GM18861 (cell line): ENCODE measurements around the gene DLX6.

ENCODE experiments used
- ATAC-seq: cut with Tn5 transposase; IDR thresholded peaks from one replicate; pipeline ENCODE4 v1.9.1; 2021; ENCODE audit not compliant: unreplicated experiment

The DLX6 gene

DNA sequence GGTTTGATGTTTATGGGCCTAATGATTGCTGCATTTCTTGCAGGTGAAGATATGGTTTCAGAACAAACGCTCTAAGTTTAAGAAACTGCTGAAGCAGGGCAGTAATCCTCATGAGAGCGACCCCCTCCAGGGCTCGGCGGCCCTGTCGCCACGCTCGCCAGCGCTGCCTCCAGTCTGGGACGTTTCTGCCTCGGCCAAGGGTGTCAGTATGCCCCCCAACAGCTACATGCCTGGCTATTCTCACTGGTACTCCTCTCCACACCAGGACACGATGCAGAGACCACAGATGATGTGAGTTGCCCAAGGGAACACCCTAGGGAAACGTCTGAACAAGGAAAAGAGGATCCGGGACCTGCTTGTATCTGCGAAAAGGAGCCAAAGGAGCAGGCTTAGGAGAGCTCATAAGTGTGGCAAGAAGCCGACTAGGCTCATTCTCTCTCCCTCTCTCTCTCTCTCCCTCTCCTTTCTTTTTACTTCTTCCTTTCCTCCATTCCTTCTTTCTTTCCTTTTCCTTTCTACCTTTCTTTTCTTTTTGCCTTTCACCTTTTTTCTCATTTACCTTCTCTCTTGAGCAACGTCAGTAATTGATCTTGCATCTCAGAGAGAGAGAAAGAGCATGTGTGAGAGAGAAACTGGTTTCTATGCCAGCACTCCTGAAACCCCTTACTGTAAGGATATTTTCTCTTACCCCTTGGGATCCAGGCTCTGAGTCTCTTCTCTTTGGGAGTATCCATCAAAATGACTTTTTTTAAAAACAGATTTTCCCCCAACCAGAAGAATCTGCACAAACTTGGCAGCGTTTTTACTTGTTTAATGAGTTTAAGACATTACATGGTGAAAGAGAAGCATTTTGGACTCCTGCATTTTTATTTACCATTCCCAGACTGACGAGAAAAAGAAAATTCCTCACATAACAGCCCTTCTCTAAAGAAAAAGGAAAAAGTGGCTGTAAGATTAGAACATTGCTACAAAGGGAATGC is 4.7 kb downstream of the DLX6 start:
- no peak for ATAC-seq

- no peak for ATAC-seq
Observed at GRCh38 chr7:97011104-97011503, 5.8 kb downstream of the DLX6 start.

GRCh38 chr7:97011536-97012364 is 6.4 kb downstream of the DLX6 start:
- ATAC-seq, result no peak

DNA sequence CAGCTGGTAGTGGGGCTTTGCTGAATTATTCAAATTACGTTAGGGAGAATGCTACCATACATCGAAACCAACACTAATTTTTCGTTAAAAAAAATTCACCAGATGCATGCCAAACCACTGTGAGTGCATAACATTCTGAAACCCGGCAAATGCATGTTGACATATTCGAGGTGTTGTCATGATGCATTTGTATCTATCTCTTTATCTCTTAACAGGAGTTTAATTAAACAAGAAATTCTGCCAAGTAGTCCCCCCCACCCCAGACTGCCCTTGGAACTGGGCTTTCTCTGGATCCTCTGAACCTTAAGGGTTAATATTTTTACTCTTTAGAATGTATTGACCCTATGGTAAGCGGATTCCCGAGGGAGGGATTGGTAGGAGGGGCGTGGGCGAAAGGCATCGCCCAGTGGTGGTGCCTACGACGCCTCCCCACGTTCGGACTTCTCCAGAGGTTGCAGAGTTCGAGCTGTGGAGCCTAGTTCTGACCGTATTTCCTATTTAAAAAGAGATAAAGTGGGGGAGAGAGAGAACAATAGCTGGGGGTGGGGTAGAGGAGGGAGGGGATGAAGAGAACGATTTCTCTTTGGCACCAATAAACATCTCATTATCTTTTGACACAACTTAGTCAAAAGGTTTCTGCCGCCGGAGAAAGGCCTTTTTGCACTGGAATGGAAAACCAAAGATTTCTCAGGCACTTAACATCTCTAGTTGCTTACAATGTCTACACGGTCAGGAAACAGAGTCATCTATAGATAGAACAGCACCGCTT is 7.2 kb downstream of the DLX6 start:
- no peak for ATAC-seq

GRCh38 chr7:97013134-97013844 is 7.9 kb downstream of the DLX6 start:
- ATAC-seq, result no peak

DNA sequence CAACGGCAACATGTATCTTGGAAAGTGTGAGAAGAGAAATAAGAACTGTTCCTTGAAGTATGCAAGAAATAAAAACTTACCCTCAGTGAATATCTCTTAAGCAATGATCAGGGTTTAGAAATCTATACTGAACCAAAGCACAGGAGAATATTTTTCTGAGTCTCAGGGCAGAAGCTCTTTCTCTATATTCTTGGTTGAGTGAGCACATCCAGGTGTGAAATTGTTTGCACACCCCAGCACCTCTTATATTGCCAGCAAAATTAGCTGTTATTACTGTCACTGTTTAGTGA is 8.4 kb downstream of the DLX6 start:
- no peak for ATAC-seq

DNA sequence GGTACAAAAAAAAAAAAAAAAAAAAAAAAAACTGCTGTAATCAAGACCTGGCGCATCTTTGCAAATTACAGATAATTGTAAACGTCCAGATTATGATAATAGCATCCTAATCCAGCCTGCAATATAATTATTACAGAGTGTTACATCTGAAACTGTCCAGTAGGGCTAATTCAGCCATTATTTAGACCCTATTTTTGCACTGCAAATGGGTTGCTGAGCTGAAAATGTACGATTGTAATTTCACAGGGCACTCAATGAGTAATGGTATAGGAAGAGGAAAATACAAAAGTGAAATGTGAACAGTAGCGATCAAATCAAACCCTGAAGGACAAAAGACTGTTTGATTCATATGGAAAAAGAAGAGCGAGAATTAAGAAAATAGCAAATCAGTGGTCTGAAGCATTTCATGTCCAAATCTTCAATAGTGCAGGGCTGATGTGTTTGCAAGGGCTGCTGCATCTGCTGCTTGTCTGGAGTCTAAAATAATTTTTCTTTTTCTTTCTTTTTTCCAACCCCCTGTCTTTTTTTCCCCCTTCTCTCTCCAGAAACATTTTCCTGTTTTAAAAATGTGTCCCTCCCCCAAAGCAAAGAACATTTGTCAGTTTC is 8.9 kb downstream of the DLX6 start:
- no peak for ATAC-seq

- no peak for ATAC-seq
Observed at GRCh38 chr7:97015279-97015678, 9.9 kb downstream of the DLX6 start.

DNA sequence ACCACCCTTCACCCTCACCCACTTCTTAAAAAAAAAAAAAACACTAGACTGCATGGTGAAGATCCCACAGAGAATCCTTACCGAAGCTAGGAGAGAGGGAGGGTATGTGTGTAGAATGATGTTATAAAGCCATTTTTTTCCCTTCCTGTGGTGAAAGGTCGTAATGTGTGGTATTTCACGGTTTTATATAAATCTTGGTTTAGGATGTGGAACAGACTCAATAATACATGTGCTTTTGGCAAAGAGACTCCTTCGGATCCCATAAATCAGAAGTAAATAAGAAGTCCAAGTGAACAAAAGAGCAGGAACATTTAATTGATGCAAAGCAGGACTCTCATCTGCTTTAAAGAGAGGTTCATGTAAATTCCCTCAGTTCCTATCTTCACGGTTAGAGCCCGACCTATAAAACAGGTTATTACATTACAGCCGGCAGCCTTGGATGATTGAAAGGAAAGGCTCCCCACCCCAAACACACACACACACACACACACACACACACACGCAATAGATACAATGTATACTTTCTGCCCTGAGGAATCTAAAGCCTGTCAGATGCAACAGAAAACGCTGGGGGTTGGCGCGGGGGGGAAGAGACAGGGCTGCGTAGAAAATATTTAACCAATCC is 10.5 kb downstream of the DLX6 start:
- no peak for ATAC-seq

DNA sequence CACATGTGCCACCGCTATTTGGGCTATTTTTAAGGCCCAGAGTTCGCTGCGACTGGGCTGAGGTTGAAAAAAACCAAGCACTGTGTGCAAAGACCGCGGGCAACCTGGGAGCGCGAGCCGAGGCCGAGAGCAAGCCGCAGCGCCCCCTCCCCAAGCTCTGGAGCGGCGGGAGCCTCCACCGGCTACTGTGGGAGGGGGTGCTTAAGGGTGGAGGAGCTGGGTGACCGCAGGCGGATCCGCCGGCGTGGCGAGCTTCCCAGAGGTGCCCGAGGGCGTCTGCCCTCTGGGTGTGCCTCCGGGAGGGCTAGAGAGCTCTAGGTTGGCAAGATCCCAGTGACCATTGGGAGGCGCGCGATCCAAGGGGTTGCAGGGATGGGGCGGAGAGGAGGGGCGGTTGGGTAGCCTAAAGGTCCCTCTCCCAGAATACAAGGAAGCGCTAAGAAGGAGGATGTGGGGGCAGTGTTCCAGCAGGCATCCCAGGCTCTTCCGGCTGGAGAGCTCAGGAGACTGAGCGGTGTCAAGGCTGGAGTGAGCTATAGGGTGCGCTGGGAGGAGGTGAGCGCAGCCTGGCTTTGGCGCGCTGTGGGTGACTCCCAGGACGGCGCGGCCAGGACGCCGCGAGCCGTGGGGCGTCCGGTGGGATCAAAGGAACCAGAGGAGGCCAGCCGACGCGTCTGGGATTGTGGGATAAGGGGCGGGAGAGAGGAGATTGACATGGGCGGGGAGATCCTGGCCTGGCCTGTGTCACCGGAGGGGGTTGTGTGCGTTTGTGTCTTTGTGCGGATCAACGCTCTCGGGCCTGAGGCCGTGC is 11.2 kb downstream of the DLX6 start:
- no peak for ATAC-seq

DNA sequence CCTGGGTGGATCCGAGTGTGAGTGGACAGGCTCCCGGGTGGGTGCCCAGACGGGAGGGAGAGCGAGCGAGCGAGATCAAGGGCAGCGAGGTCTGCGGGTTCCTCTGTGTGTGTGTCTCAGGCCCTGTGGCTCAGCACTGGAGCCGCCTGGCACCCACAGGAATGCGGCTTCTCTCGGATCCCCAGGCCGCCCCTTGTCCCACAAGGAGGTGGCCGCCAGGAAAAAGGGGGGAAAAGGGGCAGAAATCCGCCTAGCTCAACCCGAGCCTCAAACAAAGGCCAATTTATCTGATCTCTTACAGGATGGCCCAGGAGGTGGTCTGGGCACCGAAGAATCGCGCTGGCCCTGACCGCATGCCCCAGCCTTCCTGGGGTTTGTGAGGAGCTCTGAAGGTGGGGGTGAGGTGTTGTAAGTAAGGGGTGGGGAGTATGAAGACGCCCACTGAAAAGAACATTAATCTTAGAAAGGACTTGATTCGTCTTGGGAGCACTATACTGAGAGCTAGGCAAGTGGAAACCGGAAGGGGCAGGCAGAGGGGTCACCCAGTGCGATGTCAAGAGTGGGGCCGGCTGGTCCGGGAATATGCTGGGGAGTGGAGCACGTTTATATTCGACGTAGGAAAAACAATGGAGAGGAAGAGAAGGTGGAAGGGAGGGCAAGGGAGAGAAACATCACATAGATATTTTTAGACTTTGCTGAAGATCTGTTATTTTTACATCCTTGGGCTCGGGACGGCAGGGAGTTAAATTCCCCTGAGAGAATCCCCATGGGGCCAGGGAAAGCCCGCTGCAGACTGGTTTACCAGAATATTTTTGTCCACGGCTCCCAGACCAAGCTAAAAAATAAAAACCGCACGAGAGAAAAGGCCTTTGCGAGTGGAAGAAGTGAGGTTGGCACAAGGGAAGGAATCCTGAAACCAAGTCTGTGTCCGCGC is 12.1 kb downstream of the DLX6 start:
- ATAC-seq, result no peak

DNA sequence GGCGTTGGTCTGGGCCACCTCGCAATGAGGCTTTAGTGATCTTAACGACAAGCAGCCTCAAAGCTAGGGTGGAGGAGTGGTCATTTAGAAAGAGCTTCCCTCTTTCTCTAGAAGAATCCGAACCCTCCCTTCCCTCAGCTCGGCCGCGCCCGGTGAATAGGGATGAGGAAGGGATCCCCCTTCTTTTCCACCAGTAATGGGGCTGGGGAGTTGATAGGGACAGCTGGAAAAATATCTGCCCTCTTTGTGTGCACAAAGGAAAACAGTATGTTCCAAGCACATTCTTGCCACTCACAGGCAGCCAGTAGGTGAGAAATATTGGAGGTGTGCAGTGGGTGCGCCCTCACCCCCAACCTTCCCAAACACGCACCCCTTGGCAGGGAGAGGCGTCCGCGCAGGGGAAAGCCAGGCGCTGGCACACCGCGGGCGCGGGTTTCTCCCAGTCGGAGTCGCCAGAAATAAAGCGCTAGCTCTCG is 12.8 kb downstream of the DLX6 start:
- ATAC-seq, result no peak

DNA sequence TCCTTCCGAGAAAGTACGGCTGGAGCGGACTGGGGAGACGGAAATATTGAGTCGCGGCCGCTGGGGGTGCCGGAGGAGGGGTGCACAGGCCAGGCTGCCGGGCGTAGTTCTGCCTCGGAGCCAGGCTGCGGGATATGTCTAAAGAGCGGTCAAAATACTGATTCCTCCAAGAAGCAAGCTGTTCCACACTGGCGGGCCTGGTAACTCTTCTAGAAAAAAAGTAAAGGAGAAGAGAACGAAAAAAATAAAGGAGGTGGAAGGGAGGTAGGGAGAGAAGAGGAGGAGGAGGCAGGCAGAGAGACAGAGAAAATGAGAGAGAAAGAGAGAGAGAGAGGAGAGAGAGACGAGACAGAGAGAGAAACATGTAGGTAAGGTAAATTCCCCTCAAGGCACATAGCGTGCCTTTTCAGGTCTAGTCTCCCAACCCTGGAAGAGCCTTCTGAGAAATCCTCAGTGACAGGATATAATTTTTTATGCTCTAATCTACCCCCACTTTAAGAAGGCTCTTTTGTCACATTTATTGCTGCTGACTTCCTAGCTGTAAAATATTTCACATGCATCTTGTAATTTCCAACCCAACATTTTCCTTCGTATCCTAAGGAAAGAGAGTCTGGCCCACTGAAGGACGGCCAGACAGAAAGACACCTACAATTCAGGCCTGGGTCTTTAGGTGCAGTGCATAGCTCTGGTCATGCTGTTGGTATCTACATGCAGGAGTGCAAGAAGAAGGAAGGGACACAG is 13.6 kb downstream of the DLX6 start:
- no peak for ATAC-seq

DNA sequence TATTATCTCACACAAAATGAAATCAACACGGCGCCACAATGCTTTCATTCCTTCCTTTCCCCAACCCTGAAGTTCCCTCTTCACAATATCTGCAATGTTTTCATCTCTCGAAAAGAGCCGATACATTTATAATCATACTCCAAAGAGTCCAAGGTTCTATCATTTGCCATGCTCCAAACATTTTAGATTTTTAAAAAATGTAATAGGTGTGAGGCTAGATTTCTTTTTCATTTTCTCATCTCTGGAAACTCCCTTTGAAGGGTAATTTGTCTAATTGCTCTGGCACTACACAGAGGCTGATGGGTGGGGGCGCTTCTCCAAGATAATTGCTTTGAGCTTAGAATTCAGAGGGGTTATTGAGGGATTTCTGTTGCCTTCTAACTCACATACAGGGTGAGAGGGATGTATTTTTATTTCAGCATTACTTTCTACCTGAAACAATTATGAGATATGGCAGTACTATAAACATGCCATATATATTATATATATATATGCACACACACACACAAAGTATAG is 14.4 kb downstream of the DLX6 start:
- ATAC-seq, result no peak

- ATAC-seq, result no peak
Observed at GRCh38 chr7:97020601-97020995, 15.2 kb downstream of the DLX6 start.

DNA sequence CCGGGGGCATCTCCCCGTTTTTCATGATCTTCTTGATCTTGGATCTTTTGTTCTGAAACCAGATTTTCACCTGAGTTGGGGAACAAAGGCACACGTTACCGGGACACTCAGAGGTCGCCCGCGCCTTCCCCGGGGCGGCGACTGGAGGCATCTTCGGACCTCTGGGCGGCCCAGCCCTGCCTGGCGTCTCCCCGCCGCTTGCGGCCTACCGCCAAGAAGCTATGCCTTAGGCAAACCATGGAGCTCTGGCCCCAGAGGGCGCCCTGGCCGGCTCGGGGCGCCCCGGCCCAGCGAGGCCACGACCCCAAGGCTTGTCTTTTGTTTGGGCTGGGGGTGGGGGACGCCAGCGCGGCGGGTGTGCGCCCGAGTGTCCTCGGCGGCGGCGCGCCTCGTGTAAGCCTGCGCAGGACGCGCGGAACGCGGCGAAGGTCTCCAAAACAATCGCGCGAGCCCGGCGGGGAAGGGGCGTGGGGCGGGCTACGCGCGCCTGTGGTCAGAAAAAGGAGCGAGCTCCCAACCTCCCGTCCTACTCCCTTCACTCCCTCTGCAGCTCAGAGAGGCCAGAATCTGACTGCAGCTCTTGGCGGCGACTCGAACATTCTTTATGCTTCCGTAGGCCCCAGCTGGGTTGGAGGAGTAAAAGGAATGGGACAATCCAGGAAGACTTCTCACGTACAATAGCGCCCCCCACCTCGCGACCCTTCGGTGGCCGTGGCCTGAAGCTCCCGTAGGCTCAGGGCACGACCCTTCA is 15.8 kb downstream of the DLX6 start:
- ATAC-seq, result no peak
